ENCODE results near the gene EIF2S2. TPM values are rescaled to one million over a fixed set of nuclear protein-coding genes. Genes with fewer than 3 reads are reported as not detected.

Gene EIF2S2
- total and polyA plus RNA-seq, 2 experiments from 2014 or later: 124 to 194 TPM

- H3K4me1 ChIP-seq (ENCODE audit: insufficient read depth): no peaks in the 10 kb centered on the region
- no peaks in the 10 kb centered on the region for H3K4me1 Mint-ChIP-seq
- DNase-seq (ENCODE audit: low spot score): no peak
- H4K20me1 ChIP-seq (replicated peaks; ENCODE audit: insufficient read depth): peaks cover 14% of the 10 kb centered on the region
- peaks cover 43% of the 10 kb centered on the region for H3K36me3 Mint-ChIP-seq (ENCODE audit: low read depth)
- TF ChIP-seq, protein P1, sequence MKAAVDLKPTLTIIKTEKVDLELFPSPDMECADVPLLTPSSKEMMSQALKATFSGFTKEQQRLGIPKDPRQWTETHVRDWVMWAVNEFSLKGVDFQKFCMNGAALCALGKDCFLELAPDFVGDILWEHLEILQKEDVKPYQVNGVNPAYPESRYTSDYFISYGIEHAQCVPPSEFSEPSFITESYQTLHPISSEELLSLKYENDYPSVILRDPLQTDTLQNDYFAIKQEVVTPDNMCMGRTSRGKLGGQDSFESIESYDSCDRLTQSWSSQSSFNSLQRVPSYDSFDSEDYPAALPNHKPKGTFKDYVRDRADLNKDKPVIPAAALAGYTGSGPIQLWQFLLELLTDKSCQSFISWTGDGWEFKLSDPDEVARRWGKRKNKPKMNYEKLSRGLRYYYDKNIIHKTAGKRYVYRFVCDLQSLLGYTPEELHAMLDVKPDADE (IDR thresholded peaks at IDR 0.05): no peak
- TF ChIP-seq STAT1 (IDR thresholded peaks at IDR 0.05; ENCODE audit: unreplicated experiment) (no peak), CTCF (conservative IDR thresholded peaks at IDR 0.05; ENCODE audit: low read depth in 2 of 2) (no peak), ZNF462 (CRISPR knock-in tag; IDR thresholded peaks at IDR 0.05) (no peak)
- peaks cover 10% of the 10 kb centered on the region for H3K36me3 ChIP-seq (ENCODE audit: insufficient read depth)
- no peak for ATAC-seq
- H3K79me2 ChIP-seq (replicated peaks; ENCODE audit: insufficient read depth): no peaks in the 10 kb centered on the region
- H3K9me3 Mint-ChIP-seq: no peaks in the 10 kb centered on the region; the same call in 2 of the 3 replicates
- H3K27me3 ChIP-seq (ENCODE audit: insufficient read depth): no peaks in the 10 kb centered on the region
- H3K9me2 ChIP-seq (ENCODE audit: insufficient read depth): no peaks in the 10 kb centered on the region
- H3K27ac ChIP-seq (ENCODE audit: low read depth): no peak overlapping the region
- H3K4me2 ChIP-seq: no peak overlapping the region
- peaks cover 30% of the 10 kb centered on the region for H3F3A ChIP-seq (replicated peaks; ENCODE audit: low read depth)
- H3K27ac Mint-ChIP-seq: no peak overlapping the region
- H3K4me3 Mint-ChIP-seq: no peak overlapping the region
- H2AFZ ChIP-seq: no peak overlapping the region
- H3K27me3 Mint-ChIP-seq (ENCODE audit: insufficient read depth, low read depth, poor library complexity): peaks cover 17% of the 10 kb centered on the region
- H3K4me3 ChIP-seq: no peak overlapping the region
These were observed 26.5 kb downstream of the EIF2S2 start for GRCh38 chr20:34085544-34086040.
